Measurements from ENCODE around the gene CHRDL2. TPM values are rescaled to one million over a fixed set of nuclear protein-coding genes. Genes with fewer than 3 reads are reported as not detected.

The CHRDL2 gene
- total RNA-seq, 4 donors from 2014 or later = 1.5 to 13.6 (median 1.7) TPM; not detected in 1

GRCh38 chr11:74742070-74742469 is 10.8 kb upstream of the CHRDL2 start:
- Histone ChIP-seq H3K9me3 (no peaks in the 10 kb centered on the region), H3K36me3 (no peaks in the 10 kb centered on the region), H3K27ac (no peak overlapping the region), H3K4me3 (no peak overlapping the region), H3K4me1 (peaks cover 0 to 14% (median 0%) of the 10 kb centered on the region in 3 donors), H3K27me3 (no peaks in the 10 kb centered on the region)
- WGBS, 2 donors (ENCODE audit: low coverage in 1 of 2) = 61 to 64% methylated on average over 4 of the region's 4 CpGs
- TF ChIP-seq EP300 (IDR thresholded peaks at IDR 0.05) (no peak), POLR2A (IDR thresholded peaks at IDR 0.05) (no peak), POLR2AphosphoS5 (IDR thresholded peaks at IDR 0.05) (no peak)
- TF ChIP-seq, protein P1, sequence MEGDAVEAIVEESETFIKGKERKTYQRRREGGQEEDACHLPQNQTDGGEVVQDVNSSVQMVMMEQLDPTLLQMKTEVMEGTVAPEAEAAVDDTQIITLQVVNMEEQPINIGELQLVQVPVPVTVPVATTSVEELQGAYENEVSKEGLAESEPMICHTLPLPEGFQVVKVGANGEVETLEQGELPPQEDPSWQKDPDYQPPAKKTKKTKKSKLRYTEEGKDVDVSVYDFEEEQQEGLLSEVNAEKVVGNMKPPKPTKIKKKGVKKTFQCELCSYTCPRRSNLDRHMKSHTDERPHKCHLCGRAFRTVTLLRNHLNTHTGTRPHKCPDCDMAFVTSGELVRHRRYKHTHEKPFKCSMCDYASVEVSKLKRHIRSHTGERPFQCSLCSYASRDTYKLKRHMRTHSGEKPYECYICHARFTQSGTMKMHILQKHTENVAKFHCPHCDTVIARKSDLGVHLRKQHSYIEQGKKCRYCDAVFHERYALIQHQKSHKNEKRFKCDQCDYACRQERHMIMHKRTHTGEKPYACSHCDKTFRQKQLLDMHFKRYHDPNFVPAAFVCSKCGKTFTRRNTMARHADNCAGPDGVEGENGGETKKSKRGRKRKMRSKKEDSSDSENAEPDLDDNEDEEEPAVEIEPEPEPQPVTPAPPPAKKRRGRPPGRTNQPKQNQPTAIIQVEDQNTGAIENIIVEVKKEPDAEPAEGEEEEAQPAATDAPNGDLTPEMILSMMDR (IDR thresholded peaks at IDR 0.05) = no peak
- no peak for ATAC-seq

GRCh38 chr11:74739546-74740270 is 8.5 kb upstream of the CHRDL2 start:
- Histone ChIP-seq H3K27ac (no peak overlapping the region), H3K36me3 (no peaks in the 10 kb centered on the region), H3K9me3 (no peaks in the 10 kb centered on the region), H3K27me3 (no peaks in the 10 kb centered on the region), H3K4me1 (peaks cover 0 to 14% (median 0%) of the 10 kb centered on the region in 3 donors), H3K4me3 (no peak overlapping the region)
- ATAC-seq = peak; percentile 85
- 24 to 31% methylated on average over 4 to 6 of the region's 8 CpGs for WGBS, 2 donors (ENCODE audit: low coverage in 1 of 2)
- TF ChIP-seq POLR2A (IDR thresholded peaks at IDR 0.05) (no peak), EP300 (IDR thresholded peaks at IDR 0.05) (no peak)
- TF ChIP-seq, protein P1 (IDR thresholded peaks at IDR 0.05) = peak; percentile 88 to 91 (median 91)

DNA sequence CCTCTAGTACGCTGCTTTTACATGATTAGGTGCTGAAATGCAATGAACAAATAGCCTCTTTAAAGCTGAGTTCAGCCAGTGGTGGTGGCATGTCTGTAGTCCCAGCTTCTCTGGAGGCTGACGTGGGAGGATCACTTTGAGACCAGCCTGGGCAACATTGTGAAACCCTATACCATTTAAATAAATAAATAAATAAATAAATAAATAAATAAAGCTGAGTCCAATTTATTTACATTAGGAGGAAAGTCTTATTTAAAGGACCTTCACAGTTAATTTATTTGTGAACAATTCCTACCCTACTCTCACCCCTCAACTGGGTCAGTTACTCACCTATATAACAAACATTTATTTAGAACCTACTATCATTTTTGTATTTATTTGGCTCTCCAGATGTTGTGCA is 4.8 kb upstream of the CHRDL2 start:
- no peak for ATAC-seq
- WGBS, 2 donors (ENCODE audit: low coverage in 1 of 2) = 92 to 100% methylated on average over 2 of the region's 2 CpGs
- no peak overlapping the region for H3K27ac ChIP-seq

DNA sequence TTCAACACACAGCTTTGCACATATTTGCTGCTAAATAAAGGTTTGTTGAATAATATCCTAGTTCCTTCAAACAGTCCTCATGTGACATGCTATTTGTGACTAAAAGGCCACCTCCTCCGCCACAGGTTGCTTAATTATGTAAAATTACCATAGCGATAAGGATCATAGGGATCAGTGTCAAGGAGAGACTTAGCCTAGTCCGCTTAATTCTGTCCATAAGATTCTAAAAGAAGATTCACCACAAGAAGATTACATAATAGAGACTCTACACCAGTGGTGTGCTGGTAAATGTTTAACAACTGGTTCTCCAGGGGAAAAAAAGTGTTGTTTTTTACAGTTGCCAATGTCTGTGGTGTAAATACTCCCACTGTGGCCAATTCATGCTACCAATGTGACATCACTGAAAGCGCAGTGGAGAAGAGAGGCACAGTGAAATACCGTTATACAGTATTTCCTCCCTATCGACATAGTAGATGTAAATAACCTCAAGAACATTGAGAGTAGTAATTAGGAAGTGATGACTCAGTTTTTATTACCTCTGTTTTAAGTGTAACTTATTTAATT is 4.2 kb upstream of the CHRDL2 start:
- no peak overlapping the region for H3K4me3 ChIP-seq
- peaks cover 35% of the 10 kb centered on the region for H3K27me3 ChIP-seq
- TF ChIP-seq, protein P1 (IDR thresholded peaks at IDR 0.05) = no peak
- TF ChIP-seq POLR2A (IDR thresholded peaks at IDR 0.05) (no peak), POLR2AphosphoS5 (IDR thresholded peaks at IDR 0.05) (no peak), EP300 (IDR thresholded peaks at IDR 0.05) (no peak)
- H3K4me1 ChIP-seq = peaks cover 0 to 24% (median 0%) of the 10 kb centered on the region in 3 donors
- H3K36me3 ChIP-seq = no peaks in the 10 kb centered on the region
- WGBS, 2 donors (ENCODE audit: low coverage in 1 of 2) = 83 to 89% methylated on average over 5 to 6 of the region's 6 CpGs
- no peaks in the 10 kb centered on the region for H3K9me3 ChIP-seq
- no peak for ATAC-seq
- no peak overlapping the region for H3K27ac ChIP-seq

More for the DNA sequence above, 4.8 kb upstream of the CHRDL2 start:
- H3K4me3 ChIP-seq = no peak overlapping the region
- no peaks in the 10 kb centered on the region for H3K9me3 ChIP-seq
- peaks cover 0 to 18% (median 0%) of the 10 kb centered on the region in 3 donors for H3K4me1 ChIP-seq
- H3K36me3 ChIP-seq = no peaks in the 10 kb centered on the region
- peaks cover 29% of the 10 kb centered on the region for H3K27me3 ChIP-seq
- TF ChIP-seq EP300 (IDR thresholded peaks at IDR 0.05) (no peak), POLR2A (IDR thresholded peaks at IDR 0.05) (no peak), POLR2AphosphoS5 (IDR thresholded peaks at IDR 0.05) (no peak)
- TF ChIP-seq, protein P1 (IDR thresholded peaks at IDR 0.05) = no peak

- peaks cover 40% of the 10 kb centered on the region for H3K27me3 ChIP-seq
- no peak for TF ChIP-seq POLR2AphosphoS5 (IDR thresholded peaks at IDR 0.05)
- TF ChIP-seq POLR2A (IDR thresholded peaks at IDR 0.05) = no peak
- no peak for TF ChIP-seq EP300 (IDR thresholded peaks at IDR 0.05)
- TF ChIP-seq, protein P1 (IDR thresholded peaks at IDR 0.05) = no peak
- H3K9me3 ChIP-seq = no peaks in the 10 kb centered on the region
- WGBS, 2 donors (ENCODE audit: low coverage in 1 of 2) = 47 to 50% methylated on average over 1 of the region's 1 CpG
- H3K27ac ChIP-seq = no peak overlapping the region
- H3K4me1 ChIP-seq = peaks cover 0 to 20% (median 0%) of the 10 kb centered on the region in 3 donors
- no peak overlapping the region for H3K4me3 ChIP-seq
- ATAC-seq = no peak
- H3K36me3 ChIP-seq = no peaks in the 10 kb centered on the region
Measured at GRCh38 chr11:74734559-74734925, 3.3 kb upstream of the CHRDL2 start.
